HEK293T (cell line): ENCODE measurements around the gene LHX4.

Experiments
- BHLHE40 ChIP-seq: fragments of 450-650 bp; IDR thresholded peaks from 2 replicates; pipeline ENCODE4 v1.6.1; 2016; ENCODE audit warnings: mild to moderate bottlenecking, moderate library complexity, borderline replicate concordance
- FOXA1 ChIP-seq: fragments of 450-650 bp; IDR thresholded peaks from 2 replicates; pipeline ENCODE4 v1.6.1; 2016; ENCODE audit warnings: mild to moderate bottlenecking
- FOXK2 ChIP-seq: fragments of 450-650 bp; IDR thresholded peaks from 2 replicates; pipeline ENCODE4 v1.6.1; 2016; ENCODE audit warnings: mild to moderate bottlenecking
- FOXM1 ChIP-seq: fragments of 450-650 bp; IDR thresholded peaks from 2 replicates; pipeline ENCODE4 v1.6.1; 2017; ENCODE audit warnings: mild to moderate bottlenecking, borderline replicate concordance
- LEF1 ChIP-seq: fragments of 450-650 bp; IDR thresholded peaks from 2 replicates; pipeline ENCODE4 v1.6.1; 2017; ENCODE audit warnings: mild to moderate bottlenecking, borderline replicate concordance
- NFRKB ChIP-seq: fragments of 450-650 bp; IDR thresholded peaks from 2 replicates; pipeline ENCODE4 v1.6.1; 2016; ENCODE audit warnings: mild to moderate bottlenecking, moderate library complexity
- SP1 ChIP-seq: fragments of 450-650 bp; IDR thresholded peaks from 2 replicates; pipeline ENCODE4 v1.6.1; 2017
- SUZ12 ChIP-seq: fragments of 450-650 bp; IDR thresholded peaks from 2 replicates; pipeline ENCODE4 v1.6.1; 2016; ENCODE audit warnings: mild to moderate bottlenecking
- TARDBP ChIP-seq: fragments of 450-650 bp; IDR thresholded peaks from 2 replicates; pipeline ENCODE4 v1.6.1; 2016
- ZNF384 ChIP-seq: fragments of 450-650 bp; IDR thresholded peaks from 2 replicates; pipeline ENCODE4 v1.6.1; 2016
- TF ChIP-seq, protein P1 (sequence below): fragments of 450-650 bp; IDR thresholded peaks from 2 replicates; pipeline ENCODE4 v1.6.1; 2016

DNA sequence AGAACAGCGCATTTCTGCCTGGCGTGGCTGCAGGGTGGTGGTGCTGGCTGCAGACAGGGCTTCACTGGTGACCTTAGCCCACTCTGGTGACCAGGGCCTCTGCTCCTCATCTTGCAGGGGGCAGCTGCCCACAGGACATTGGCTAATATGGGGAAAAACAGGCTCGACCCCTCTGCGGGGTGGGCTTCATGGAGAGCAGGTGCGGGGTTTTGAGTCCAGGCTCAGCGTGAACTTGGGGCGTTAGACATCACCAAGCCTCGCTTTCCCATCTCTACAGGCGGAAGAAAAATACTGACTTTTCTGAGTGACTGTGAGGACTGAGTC, 24.4 kb downstream of the LHX4 start:
- TF ChIP-seq, protein P1, sequence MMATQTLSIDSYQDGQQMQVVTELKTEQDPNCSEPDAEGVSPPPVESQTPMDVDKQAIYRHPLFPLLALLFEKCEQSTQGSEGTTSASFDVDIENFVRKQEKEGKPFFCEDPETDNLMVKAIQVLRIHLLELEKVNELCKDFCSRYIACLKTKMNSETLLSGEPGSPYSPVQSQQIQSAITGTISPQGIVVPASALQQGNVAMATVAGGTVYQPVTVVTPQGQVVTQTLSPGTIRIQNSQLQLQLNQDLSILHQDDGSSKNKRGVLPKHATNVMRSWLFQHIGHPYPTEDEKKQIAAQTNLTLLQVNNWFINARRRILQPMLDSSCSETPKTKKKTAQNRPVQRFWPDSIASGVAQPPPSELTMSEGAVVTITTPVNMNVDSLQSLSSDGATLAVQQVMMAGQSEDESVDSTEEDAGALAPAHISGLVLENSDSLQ = no peak
- TF ChIP-seq FOXK2 = no peak
- TF ChIP-seq ZNF384 = no peak
- no peak for TF ChIP-seq LEF1
- no peak for TF ChIP-seq BHLHE40
- no peak for TF ChIP-seq TARDBP
- no peak for TF ChIP-seq NFRKB
- TF ChIP-seq SUZ12 = no peak
- TF ChIP-seq FOXA1 = no peak
- no peak for TF ChIP-seq SP1
- no peak for TF ChIP-seq FOXM1
